Spleen (tissue), 7 donors: Measurements from ENCODE around the gene CBFA2T2.

ENCODE experiments used
- POLR2AphosphoS5 ChIP-seq, 3 donors: sonication (generic); formaldehyde crosslinking; IDR thresholded peaks; one replicate each; pipeline ENCODE4 v1.5.1; 2017; ENCODE audit warnings: antibody characterized with exemption in 3 of 3
- TF ChIP-seq, protein P1 (sequence below), 11 experiments: fragments of 200-600 bp in 7 of 11; fragments of 450-650 bp in 4 of 11; sonication (generic) in 4 of 11; IDR thresholded peaks in 8 of 11; conservative IDR thresholded peaks in 3 of 11; 1 replicate in 7 of 11; 2 replicates in 4 of 11; pipeline versions ENCODE4 v1.4.0 to v1.8.0; 2016 to 2021; ENCODE audit warnings: antibody characterized with exemption in 11 of 11, inconsistent platforms in 4 of 11, mild to moderate bottlenecking in 1 of 11
- donor health status: DM: no; HTN: no; CAD: no; lungs with moderate emphysema.
- donor health status: DM: no; HTN: no; CAD: no.
- donor health status: DM: no; HTN: no; CAD: no.

GRCh38 chr20:33493076-33493766 is 3.3 kb downstream of the CBFA2T2 start:
- TF ChIP-seq, protein P1, sequence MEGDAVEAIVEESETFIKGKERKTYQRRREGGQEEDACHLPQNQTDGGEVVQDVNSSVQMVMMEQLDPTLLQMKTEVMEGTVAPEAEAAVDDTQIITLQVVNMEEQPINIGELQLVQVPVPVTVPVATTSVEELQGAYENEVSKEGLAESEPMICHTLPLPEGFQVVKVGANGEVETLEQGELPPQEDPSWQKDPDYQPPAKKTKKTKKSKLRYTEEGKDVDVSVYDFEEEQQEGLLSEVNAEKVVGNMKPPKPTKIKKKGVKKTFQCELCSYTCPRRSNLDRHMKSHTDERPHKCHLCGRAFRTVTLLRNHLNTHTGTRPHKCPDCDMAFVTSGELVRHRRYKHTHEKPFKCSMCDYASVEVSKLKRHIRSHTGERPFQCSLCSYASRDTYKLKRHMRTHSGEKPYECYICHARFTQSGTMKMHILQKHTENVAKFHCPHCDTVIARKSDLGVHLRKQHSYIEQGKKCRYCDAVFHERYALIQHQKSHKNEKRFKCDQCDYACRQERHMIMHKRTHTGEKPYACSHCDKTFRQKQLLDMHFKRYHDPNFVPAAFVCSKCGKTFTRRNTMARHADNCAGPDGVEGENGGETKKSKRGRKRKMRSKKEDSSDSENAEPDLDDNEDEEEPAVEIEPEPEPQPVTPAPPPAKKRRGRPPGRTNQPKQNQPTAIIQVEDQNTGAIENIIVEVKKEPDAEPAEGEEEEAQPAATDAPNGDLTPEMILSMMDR (IDR thresholded peaks at IDR 0.05 in 8 of 11, conservative IDR thresholded peaks at IDR 0.05 in 3 of 11) = no peak
- no peak for TF ChIP-seq POLR2AphosphoS5 (IDR thresholded peaks at IDR 0.05)
